B cell (primary cell): ENCODE data around the gene GPR35.

Experiments
- EZH2 ChIP-seq: IDR thresholded peaks from 2 replicates; pipeline ENCODE4 v1.6.1; 2012; ENCODE audit warnings: borderline replicate concordance, low read depth, mild to moderate bottlenecking, moderate library complexity, low read length; ENCODE audit not compliant: insufficient read depth, poor library complexity, severe bottlenecking
- TF ChIP-seq, protein P1 (sequence below): fragments of 200-600 bp; IDR thresholded peaks from one replicate; pipeline ENCODE4 v1.8.0; 2022; ENCODE audit warnings: antibody characterized with exemption, mild to moderate bottlenecking

GRCh38 chr2:240670950-240671349 is 45.7 kb downstream of the GPR35 start:
- TF ChIP-seq, protein P1, sequence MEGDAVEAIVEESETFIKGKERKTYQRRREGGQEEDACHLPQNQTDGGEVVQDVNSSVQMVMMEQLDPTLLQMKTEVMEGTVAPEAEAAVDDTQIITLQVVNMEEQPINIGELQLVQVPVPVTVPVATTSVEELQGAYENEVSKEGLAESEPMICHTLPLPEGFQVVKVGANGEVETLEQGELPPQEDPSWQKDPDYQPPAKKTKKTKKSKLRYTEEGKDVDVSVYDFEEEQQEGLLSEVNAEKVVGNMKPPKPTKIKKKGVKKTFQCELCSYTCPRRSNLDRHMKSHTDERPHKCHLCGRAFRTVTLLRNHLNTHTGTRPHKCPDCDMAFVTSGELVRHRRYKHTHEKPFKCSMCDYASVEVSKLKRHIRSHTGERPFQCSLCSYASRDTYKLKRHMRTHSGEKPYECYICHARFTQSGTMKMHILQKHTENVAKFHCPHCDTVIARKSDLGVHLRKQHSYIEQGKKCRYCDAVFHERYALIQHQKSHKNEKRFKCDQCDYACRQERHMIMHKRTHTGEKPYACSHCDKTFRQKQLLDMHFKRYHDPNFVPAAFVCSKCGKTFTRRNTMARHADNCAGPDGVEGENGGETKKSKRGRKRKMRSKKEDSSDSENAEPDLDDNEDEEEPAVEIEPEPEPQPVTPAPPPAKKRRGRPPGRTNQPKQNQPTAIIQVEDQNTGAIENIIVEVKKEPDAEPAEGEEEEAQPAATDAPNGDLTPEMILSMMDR = no peak
- no peak for TF ChIP-seq EZH2
